ENCODE measurements around the gene FGD4.

The FGD4 gene

DNA sequence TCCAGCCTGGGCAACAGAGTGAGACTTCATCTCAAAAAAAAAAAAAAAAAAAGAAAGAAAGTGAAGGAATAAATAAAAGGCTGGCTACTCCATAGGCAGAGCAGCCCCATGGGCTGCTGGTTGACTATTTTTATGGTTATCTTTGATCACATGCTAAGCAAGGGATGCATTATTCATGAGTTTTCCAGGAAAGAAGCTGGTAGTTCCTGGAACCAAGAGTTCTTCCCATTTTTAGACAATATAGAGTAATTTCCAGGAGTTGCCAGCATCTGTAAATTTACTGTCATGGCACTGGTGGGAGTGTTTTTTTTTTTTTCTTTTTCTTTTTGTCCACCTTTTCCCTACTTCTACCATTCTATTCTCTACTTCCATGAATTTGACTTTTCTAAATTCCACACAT lies 24.2 kb downstream of the FGD4 start:
- Histone ChIP-seq H3K27me3 (replicated peaks; ENCODE audit: control insufficient read depth, insufficient read depth, low read length) (no peaks in the 10 kb centered on the region), H3K4me3 (replicated peaks; ENCODE audit: low read depth, low read length) (no peak overlapping the region), H3K36me3 (ENCODE audit: control insufficient read depth, insufficient read depth, low read length) (no peaks in the 10 kb centered on the region)
- TF ChIP-seq CTCF (IDR thresholded peaks at IDR 0.05; ENCODE audit: insufficient read depth, low read length, poor library complexity, severe bottlenecking) = no peak
- DNase-seq (ENCODE audit: extremely low read depth, insufficient read length) = no peak

DNA sequence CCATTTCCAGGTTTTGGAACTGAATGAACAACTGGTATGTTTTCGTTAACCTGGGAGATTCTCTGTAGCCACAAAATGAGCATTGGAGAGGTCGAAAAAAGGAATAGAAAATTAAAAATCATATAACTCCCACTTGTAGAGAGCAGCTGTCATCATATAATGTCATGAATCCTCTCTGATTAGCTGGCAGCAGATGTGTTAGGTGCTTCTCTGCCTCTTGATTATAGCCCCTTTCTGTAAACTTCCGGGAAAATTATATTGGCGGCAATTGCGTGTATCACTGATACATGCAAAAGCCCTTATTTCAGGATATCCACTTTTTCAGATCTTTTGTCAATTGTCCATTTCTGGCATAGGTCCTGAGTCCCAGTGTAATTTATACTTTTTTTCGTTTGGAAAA lies 31.7 kb downstream of the FGD4 start:
- Histone ChIP-seq H3K36me3 (ENCODE audit: control insufficient read depth, insufficient read depth, low read length) (no peaks in the 10 kb centered on the region), H3K4me3 (replicated peaks; ENCODE audit: low read depth, low read length) (no peak overlapping the region), H3K27me3 (replicated peaks; ENCODE audit: control insufficient read depth, insufficient read depth, low read length) (no peaks in the 10 kb centered on the region)
- no peak for TF ChIP-seq CTCF (IDR thresholded peaks at IDR 0.05; ENCODE audit: insufficient read depth, low read length, poor library complexity, severe bottlenecking)
- no peak for DNase-seq (ENCODE audit: extremely low read depth, insufficient read length)

- no peak for DNase-seq (ENCODE audit: extremely low read depth, insufficient read length)
- TF ChIP-seq CTCF (IDR thresholded peaks at IDR 0.05; ENCODE audit: insufficient read depth, low read length, poor library complexity, severe bottlenecking) = no peak
- H3K4me3 ChIP-seq (replicated peaks; ENCODE audit: low read depth, low read length) = no peak overlapping the region
- no peaks in the 10 kb centered on the region for H3K27me3 ChIP-seq (replicated peaks; ENCODE audit: control insufficient read depth, insufficient read depth, low read length)
- H3K36me3 ChIP-seq (ENCODE audit: control insufficient read depth, insufficient read depth, low read length) = no peaks in the 10 kb centered on the region
These were observed 36.8 kb downstream of the FGD4 start for GRCh38 chr12:32435921-32436705.

DNA sequence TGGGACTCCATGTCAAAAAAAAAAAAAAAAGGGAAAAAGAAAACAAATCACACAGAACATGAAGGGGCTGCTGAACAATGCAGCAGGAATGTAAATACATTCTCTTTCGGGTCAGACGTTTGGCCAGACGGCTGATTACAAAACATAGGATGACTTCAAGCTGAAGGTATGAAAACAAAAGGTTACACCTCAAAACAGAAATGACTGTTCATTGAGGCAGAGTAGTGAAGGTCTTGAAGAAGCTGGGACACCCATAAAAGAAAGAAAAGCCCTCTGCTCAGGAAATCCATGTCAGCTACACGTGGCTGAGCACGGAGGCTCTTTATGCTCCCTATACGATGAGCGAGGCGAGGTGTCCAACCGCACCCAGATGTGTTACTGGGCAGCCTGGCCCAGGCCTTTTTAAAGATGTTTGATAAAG lies 37.7 kb downstream of the FGD4 start:
- H3K36me3 ChIP-seq (ENCODE audit: control insufficient read depth, insufficient read depth, low read length) = no peaks in the 10 kb centered on the region
- no peak for DNase-seq (ENCODE audit: extremely low read depth, insufficient read length)
- TF ChIP-seq CTCF (IDR thresholded peaks at IDR 0.05; ENCODE audit: insufficient read depth, low read length, poor library complexity, severe bottlenecking) = no peak
- H3K27me3 ChIP-seq (replicated peaks; ENCODE audit: control insufficient read depth, insufficient read depth, low read length) = no peaks in the 10 kb centered on the region
- no peak overlapping the region for H3K4me3 ChIP-seq (replicated peaks; ENCODE audit: low read depth, low read length)

- no peak for TF ChIP-seq CTCF (IDR thresholded peaks at IDR 0.05; ENCODE audit: insufficient read depth, low read length, poor library complexity, severe bottlenecking)
- no peak for DNase-seq (ENCODE audit: extremely low read depth, insufficient read length)
- no peak overlapping the region for H3K4me3 ChIP-seq (replicated peaks; ENCODE audit: low read depth, low read length)
- no peaks in the 10 kb centered on the region for H3K36me3 ChIP-seq (ENCODE audit: control insufficient read depth, insufficient read depth, low read length)
- H3K27me3 ChIP-seq (replicated peaks; ENCODE audit: control insufficient read depth, insufficient read depth, low read length) = no peaks in the 10 kb centered on the region
These were observed 40.9 kb downstream of the FGD4 start for GRCh38 chr12:32440120-32440865.
